ENCODE data around the gene EML6.

The EML6 gene

DNA sequence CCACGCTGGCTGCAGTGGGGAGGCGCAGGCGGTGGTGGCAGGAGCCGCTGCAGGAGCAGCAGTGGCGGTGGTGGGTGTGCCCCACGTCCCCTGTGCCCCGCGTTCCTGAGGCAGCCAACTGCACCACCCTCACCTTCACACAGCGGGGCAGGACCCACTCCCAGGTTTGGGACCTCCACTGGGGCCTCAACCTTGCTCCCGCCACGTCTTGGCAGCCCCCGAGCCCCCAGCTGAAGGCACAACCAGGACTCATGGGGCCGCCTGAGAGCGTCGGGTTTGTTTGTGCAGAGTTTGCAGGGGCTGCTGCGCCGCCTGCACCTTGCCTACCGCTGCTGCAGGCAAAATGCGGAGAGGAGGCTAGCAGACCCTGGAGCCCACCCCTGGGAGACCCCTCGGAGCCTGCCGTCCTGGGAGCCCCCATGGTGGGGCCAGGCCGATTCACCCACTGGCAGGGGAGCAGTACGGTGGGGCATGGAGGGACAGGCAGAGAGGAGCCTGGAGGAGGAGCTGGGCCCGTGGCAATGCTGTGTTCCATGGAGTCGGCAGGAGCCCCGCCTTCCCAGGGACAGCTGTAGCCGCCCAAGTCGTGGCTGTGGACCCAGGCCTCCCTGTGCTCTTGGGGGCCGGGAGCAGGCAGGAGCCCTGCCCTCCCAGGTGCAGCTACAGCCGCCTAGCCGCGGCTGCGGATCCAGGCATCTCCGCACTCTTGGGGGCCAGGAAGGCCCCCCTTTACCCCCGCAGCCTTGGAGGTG lies 14.7 kb upstream of the EML6 start:
- peak overlapping the region; percentile 73 for H3K27ac ChIP-seq
- TF ChIP-seq, protein P1, sequence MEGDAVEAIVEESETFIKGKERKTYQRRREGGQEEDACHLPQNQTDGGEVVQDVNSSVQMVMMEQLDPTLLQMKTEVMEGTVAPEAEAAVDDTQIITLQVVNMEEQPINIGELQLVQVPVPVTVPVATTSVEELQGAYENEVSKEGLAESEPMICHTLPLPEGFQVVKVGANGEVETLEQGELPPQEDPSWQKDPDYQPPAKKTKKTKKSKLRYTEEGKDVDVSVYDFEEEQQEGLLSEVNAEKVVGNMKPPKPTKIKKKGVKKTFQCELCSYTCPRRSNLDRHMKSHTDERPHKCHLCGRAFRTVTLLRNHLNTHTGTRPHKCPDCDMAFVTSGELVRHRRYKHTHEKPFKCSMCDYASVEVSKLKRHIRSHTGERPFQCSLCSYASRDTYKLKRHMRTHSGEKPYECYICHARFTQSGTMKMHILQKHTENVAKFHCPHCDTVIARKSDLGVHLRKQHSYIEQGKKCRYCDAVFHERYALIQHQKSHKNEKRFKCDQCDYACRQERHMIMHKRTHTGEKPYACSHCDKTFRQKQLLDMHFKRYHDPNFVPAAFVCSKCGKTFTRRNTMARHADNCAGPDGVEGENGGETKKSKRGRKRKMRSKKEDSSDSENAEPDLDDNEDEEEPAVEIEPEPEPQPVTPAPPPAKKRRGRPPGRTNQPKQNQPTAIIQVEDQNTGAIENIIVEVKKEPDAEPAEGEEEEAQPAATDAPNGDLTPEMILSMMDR (conservative IDR thresholded peaks at IDR 0.05) = peak; percentile 26; the same call in 1 of the 2 replicates

DNA sequence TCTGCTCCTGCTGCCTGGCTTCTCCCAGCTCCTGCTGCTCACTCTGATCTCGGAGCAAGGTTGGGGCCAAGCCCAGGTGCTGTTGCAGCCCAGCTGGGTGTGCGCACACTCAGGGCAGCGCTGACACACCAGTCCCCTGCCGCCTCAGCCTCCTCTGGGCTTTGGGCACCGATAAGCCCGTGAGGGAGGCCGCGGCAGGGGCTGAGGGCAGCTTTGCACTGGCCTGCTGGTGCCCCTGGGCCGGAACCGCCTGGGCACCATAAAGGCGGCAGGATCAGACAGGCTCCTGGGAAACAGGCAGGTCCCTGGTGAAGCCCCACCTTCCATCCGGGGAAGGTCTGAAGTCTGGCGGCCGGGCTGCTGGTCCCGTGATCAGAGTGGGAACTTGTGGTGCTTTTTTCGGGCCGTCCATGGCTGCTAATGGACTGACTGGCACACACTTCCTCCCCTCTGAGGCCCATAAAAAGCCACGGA lies 14.1 kb upstream of the EML6 start:
- TF ChIP-seq, protein P1 (conservative IDR thresholded peaks at IDR 0.05) = no peak
- H3K27ac ChIP-seq = peak overlapping the region; percentile 73

DNA sequence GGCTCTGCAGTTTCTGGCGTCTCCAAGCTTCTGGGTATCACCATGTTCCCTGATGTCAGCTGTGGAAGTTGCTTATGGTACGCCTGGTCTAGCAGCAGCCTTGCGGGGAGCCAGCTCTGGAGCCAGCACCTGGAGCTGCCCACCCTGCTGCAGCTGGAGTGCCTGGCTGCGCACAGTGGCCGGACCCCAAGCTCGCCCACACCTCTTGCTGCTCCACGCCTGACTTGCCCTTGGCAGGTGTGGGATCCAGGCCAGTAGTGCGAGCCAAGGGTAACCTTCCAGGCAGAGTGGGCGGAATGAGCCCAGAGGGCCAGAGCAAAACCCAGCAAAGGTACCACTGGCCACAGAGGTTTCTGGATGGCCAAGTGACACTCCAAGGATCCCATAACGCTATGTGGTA lies 13.2 kb upstream of the EML6 start:
- TF ChIP-seq, protein P1 (conservative IDR thresholded peaks at IDR 0.05) = no peak
- no peak overlapping the region for H3K27ac ChIP-seq

DNA sequence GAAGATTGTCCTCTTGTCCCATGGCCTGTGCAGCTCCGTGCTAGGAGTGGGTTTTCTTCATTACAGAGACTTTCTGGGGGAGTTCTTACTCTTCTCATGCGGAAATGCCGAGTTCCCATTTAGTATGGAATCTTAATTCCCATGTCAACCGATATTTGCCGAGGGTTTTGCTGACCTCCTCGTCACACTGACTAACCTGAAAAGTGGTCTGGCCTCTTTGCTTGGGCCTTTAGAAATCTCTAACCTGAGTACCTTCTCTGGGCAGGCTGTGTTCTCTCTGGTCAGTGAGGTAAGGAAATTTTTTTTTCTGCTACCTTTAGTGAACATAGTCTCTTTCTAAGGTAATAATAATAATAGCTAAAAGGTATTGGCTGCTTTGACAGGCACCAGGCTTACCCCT lies 10.9 kb upstream of the EML6 start:
- H3K27ac ChIP-seq = no peak overlapping the region
- TF ChIP-seq, protein P1 (conservative IDR thresholded peaks at IDR 0.05) = no peak

DNA sequence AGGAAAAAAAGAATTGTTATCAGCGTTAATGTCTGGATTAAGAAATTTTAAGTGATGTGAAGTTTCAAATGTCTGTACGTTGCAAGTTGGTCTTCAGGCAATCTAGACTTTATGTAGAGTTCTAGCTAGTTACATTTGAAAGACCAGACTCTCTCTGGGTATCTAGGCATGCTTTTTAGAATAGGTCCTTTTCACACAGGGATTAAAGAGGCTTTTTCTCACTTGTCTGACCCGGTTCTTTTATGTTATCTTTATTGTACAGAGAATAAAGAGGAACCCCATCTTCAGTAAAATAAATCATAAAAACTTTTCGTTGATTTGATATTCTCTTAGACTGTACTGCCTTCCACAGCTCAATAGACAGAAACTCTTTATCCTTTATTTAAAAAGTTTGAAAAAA lies 8.5 kb upstream of the EML6 start:
- TF ChIP-seq, protein P1 (conservative IDR thresholded peaks at IDR 0.05) = no peak
- H3K27ac ChIP-seq = no peak overlapping the region

DNA sequence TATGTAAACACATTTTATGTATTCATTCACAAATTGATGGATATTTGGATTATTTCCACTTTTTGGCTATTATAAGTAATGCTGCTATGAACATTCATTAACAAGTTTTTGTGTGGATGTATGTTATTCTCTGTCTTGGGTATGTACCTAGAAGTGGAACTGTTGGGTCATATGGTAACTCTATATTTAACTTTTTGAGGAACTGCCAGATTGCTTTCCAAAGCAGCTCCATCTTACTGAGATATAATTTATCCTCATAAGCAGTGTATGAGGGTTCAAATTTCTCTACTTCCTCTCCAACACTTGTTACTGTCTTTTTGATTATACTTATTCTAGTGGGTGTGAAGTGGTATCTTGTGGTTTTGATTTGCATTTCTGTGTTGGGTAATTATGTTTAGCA lies 7.1 kb upstream of the EML6 start:
- TF ChIP-seq, protein P1 (conservative IDR thresholded peaks at IDR 0.05) = no peak
- H3K27ac ChIP-seq = no peak overlapping the region

DNA sequence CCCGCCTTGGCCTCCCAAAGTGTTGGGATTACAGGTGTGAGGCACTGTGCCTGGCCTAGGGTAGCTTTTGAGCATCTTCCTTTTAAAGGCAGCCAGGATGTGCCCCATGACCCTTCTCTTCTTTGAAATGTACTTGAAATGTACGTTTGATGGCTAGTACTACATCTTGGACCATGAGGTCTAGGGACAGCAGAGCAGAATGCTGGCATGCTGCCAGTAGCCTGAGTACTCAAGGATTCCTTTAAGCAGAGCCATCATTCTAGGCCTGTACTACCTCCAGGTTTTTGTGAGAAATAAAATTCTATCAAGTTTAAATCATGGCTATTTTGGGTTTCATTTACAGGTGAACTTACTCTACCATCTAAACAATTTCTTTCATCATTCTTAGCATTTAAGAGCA lies 2.9 kb upstream of the EML6 start:
- TF ChIP-seq, protein P1 (conservative IDR thresholded peaks at IDR 0.05) = no peak
- no peak overlapping the region for H3K27ac ChIP-seq
